ENCODE data around the gene HNRNPF.

GRCh38 chr10:43398939-43399319 lies 10.1 kb downstream of the HNRNPF start:
- no peak for TF ChIP-seq RAD21 (conservative IDR thresholded peaks at IDR 0.05 in 1 of 2, IDR thresholded peaks at IDR 0.05 in 1 of 2)
- TF ChIP-seq, protein P1, sequence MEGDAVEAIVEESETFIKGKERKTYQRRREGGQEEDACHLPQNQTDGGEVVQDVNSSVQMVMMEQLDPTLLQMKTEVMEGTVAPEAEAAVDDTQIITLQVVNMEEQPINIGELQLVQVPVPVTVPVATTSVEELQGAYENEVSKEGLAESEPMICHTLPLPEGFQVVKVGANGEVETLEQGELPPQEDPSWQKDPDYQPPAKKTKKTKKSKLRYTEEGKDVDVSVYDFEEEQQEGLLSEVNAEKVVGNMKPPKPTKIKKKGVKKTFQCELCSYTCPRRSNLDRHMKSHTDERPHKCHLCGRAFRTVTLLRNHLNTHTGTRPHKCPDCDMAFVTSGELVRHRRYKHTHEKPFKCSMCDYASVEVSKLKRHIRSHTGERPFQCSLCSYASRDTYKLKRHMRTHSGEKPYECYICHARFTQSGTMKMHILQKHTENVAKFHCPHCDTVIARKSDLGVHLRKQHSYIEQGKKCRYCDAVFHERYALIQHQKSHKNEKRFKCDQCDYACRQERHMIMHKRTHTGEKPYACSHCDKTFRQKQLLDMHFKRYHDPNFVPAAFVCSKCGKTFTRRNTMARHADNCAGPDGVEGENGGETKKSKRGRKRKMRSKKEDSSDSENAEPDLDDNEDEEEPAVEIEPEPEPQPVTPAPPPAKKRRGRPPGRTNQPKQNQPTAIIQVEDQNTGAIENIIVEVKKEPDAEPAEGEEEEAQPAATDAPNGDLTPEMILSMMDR (IDR thresholded peaks at IDR 0.05): no peak
- TF ChIP-seq RCOR1 (IDR thresholded peaks at IDR 0.05; ENCODE audit: low read depth, low read length): no peak
- no peak for TF ChIP-seq POLR2A (IDR thresholded peaks at IDR 0.05; ENCODE audit: low read length)
- TF ChIP-seq CHD2 (IDR thresholded peaks at IDR 0.05; ENCODE audit: low read length, partially characterized antibody): no peak
- no peak for TF ChIP-seq FOSL2 (IDR thresholded peaks at IDR 0.05)
- no peak for TF ChIP-seq FOSL2 (CRISPR knock-in tag; IDR thresholded peaks at IDR 0.05)
- TF ChIP-seq BHLHE40 (IDR thresholded peaks at IDR 0.05; ENCODE audit: low read depth, low read length): no peak
- TF ChIP-seq SMC3 (IDR thresholded peaks at IDR 0.05): no peak
- TF ChIP-seq, protein P2, sequence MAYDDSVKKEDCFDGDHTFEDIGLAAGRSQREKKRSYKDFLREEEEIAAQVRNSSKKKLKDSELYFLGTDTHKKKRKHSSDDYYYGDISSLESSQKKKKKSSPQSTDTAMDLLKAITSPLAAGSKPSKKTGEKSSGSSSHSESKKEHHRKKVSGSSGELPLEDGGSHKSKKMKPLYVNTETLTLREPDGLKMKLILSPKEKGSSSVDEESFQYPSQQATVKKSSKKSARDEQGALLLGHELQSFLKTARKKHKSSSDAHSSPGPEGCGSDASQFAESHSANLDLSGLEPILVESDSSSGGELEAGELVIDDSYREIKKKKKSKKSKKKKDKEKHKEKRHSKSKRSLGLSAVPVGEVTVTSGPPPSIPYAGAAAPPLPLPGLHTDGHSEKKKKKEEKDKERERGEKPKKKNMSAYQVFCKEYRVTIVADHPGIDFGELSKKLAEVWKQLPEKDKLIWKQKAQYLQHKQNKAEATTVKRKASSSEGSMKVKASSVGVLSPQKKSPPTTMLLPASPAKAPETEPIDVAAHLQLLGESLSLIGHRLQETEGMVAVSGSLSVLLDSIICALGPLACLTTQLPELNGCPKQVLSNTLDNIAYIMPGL (CRISPR knock-in tag; IDR thresholded peaks at IDR 0.05; ENCODE audit: borderline replicate concordance): no peak
- TF ChIP-seq RFX5 (IDR thresholded peaks at IDR 0.05): no peak
- TF ChIP-seq USF2 (IDR thresholded peaks at IDR 0.05): no peak
- TF ChIP-seq EP300 (IDR thresholded peaks at IDR 0.05): no peak
- TF ChIP-seq CBX2 (IDR thresholded peaks at IDR 0.05; ENCODE audit: borderline replicate concordance, low read depth): no peak

Measured in A549 (cell line).